Raji (cell line): ENCODE measurements around the gene STRIP2.

ENCODE experiments used
- POLR2A ChIP-seq: IDR thresholded peaks from 2 replicates; pipeline ENCODE4 v1.6.1; 2011; ENCODE audit warnings: low read depth, low read length, control low read depth; ENCODE audit not compliant: insufficient read depth

Gene STRIP2

DNA sequence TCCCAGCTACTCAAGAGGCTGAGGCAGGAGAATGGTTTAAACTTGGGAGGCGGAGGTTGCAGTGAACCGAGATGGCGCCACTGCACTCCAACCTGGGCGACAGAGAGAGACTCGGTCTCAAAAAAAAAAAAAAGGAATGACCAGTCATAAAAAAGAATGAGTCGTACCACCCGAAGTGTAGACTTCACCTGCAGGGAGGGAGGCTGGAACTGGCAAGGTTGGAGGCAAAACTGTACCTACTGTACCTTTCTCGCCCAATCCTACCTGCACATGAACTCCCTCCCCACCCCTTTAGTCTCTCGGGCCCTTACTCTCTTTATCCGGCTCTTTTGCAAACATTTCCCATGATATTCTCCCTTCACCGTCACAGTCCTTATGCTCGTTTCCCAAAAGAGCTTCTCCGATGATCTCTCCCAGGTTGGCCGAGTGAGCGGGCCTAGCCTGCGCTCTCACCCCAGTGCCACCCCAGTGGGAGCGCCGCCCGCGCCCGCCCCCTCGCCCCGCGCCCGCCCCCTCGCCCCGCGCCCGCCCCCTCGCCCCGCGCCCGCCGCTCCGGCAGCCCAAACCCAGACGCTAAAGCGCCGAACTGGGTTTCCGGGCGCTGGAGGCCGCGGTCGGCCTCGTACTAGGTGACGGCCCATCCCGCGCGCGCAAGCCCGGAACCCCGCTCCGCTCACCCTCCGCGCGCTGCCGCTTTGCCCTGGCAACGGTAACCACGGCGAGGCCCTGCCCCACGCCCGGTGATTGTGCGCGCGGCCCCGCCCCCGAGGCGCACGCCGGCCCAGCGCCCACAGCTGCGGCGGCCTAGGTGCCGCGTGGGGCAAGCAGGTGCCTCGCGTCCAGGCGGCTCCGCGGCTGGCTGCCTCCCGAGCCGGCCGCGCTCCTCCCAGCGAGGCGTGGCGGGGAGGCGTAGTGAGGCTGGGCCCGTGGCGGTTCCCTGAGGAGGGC lies 67.8 kb downstream of the STRIP2 start, which contains the start of gene SMKR1:
SMKR1 (plus strand) TSS at position 772 of the 948 bp plus-strand sequence. CDS start 294 bp downstream, outside the sequence.
- no peak for TF ChIP-seq POLR2A

DNA sequence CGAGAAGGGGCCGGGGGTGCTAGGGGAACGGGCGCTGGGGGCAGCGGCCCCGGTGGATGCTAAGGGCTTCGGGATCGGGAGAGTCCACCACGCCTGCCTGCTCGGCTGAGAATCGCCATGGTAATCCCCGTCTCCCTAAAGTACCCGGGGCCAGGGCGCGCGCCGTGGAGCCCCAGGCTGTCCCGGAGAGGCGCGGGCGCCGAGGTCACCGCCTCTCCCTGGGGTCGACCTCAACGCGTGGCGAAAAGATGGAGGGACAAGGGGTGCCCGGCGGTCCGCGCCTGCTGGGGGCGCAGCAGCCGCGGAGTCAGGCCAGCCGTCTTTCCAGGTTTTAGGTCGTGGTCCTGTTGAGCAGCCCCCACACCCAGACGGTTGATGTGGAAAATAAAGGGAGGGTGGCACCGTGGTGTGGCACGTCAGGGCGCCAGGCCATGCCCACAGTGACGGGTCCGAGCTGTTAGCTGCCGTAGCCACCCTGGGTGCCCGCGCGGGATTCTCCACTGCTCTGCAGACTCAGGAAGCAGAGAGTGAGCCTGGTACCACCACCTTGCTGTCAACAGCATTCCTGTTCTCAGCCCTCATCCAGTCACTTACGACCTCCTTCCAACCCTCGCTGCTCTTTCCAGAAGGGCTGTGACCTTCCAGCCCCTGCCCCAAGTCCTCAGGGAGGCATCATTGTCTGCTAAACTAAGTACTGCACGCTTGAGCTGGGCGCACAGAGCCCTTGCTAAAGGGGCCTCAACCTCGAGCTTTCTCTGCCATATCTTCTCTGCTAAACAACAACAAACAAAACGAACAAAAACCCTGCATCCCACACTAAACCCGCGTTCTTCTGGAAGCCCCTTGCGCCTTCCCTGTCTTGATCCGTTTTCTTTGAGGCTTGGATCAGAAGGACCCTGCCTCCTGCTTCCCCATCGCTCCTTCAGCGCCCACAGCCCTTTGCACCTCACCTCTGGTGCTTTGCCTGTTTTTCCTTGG lies 68.8 kb downstream of the STRIP2 start:
- TF ChIP-seq POLR2A = no peak

DNA sequence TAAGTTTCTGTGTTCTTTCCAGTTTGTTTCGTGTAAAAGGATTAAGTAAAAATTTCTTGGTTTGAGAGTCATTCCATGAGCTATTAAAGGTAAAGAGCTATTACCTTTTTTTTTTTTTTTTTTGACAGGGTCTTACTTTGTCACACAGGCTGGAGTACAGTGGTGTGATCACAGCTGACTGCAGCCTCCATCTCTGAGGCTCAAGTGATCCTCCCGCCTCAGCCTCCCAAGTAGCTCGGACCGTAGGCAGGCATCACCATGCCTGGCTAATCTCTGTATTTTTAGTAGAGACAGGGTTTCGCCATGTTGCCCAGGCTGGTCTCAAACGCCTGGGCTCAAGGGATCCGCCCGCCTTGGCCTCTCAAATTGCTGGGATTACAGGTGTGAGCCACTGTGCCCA lies 69.5 kb downstream of the STRIP2 start:
- TF ChIP-seq POLR2A = no peak

DNA sequence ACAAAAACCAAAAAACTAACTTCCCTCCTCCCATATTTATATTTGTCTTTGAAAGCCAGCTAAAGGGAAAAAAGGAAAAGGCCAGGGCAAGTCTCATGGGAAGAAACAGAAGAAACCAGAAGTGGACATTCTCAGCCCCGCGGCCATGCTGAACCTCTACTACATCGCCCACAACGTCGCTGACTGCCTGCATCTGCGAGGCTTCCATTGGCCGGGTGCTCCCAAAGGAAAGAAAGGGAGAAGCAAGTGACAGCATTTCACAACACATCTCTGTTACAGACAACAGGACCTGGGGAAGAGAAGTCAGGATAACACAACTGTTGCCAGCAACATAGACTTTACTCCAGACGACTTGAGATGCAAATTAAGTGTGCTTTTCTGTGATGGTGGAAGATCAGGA lies 78.0 kb downstream of the STRIP2 start:
- TF ChIP-seq POLR2A = no peak

DNA sequence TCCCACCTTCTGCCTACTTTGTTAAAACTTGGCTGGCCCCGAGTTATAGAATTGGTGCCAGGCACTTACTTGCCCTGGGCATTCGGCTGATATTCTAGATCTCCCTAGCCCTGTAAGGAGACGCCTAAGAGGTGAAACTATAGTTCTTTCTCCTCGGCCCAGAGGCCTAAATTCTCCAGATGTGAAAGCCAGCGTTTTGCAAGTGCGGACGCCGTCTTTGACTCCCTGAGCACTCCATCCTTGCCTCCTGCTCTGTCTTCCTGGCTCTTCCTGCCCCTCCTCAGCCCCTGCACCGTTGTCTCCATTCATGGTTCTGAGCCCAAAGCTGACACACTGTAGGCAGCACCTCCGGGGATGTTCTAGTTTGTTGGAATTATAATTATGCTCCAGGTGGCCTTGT lies 79.3 kb downstream of the STRIP2 start:
- no peak for TF ChIP-seq POLR2A

DNA sequence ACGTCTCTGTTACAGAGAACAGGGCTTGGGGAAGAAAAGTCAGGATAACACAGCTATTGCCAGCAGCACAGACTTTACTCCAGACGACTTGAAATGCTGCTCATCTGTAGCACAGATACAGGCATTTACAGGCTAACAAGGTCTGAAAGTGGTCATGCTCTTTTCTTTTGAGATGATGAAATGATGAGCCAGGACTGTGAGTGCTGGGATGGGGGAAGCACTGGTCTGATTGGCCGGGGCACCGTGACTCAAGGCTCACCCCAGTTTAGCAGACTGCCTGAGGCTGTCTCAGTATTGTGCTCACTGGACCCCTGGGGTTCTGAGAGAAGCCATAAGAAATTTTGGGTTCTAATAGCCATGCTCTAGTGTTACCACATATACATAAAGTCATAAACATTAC lies 80.5 kb downstream of the STRIP2 start:
- TF ChIP-seq POLR2A = no peak

DNA sequence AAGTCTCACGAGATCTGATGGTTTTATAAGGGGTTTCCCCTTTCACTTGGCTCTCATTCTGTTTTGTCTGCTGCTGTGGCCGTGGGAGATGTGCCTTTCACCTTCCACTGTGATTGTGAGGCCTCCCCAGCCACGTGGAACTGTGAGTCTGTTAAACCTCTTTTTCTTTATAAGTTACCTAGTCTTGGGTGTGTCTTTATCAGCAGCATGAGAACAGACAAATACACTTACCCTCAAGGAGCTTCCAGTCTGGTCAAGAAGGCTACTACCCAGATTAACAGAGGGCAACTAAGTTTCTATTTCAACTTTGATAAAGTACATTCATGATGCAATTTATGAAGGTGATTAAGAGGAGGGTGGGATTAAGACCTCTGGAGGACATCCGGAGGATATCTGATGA lies 81.1 kb downstream of the STRIP2 start:
- no peak for TF ChIP-seq POLR2A

DNA sequence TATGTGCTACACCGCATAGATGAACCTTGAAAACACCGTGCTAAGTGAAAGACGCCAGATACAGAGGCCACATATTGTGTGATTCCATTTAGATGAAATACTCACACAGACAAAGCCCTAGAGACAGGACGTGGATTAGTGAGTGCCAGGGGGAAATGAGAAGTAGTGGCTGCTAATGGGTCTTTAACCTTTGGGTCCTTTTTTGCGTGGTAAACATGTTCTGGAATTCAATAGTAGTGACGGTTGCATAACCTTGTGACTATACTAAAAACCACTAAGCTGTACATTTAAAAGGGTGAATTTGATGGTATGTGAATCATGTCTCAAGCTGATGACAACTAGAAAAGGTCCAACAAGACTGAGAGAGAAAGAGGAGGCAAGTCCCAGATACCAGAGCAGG lies 83.7 kb downstream of the STRIP2 start:
- TF ChIP-seq POLR2A = no peak

DNA sequence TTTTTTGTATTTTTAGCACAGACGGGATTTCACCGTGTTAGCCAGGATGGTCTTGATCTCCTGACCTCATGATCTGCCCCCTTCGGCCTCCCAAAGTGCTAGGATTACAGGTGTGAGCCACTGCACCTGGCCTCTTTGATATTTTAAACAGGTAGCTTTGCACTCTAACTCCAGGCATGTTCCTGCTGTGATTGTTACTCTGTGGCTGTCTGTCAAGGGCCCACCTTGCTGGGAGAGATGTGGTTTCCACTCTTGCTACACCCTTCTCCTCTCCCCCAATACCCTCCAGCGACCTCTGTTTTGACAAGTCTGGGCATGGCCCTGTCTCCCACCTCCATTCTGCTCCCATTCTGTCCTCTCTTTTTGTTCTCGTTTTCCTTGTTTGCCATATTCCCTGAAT lies 85.2 kb downstream of the STRIP2 start:
- TF ChIP-seq POLR2A = no peak

DNA sequence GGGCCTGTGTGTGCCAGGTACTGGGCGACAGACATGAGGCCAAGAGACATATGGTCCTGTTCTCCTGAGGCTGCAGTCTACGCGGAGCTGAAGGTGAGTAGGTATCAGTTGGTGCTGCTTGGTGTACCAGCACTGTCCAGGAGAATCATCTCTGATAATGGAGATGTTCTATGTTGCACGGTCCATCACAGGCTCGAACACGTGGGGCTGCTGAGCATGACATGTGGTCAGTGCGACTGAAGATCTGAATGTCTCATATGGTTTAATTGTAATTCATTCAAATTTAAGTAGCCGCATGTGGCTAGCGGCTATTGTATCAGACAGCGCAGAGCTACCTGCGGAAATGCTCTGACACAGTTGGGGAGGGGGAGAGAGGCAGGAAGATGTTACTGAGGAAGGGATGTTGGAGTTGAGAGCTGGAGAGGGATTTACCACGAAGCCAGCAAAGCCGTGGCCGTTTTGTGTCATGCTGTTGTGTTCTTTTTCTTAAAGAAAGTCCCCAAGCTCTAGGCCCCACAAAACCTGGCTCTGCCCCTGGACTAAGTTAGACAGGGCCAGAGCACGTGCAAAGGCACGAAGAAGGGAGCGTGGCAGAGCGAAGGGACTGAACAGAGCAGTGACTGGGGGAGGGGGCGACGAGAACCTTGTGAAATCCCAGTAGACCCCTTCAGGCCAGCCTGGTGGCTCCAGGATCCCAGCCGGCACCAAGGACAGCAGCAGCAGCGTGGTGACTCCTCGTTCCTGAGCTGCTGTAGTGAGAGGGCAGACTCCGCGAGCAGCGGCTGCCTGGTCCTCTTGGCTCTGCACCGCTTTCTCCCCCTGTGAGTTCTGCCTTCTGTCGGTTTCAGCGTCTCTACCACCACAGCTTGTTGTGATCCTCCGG lies 88.1 kb downstream of the STRIP2 start:
- TF ChIP-seq POLR2A = no peak

DNA sequence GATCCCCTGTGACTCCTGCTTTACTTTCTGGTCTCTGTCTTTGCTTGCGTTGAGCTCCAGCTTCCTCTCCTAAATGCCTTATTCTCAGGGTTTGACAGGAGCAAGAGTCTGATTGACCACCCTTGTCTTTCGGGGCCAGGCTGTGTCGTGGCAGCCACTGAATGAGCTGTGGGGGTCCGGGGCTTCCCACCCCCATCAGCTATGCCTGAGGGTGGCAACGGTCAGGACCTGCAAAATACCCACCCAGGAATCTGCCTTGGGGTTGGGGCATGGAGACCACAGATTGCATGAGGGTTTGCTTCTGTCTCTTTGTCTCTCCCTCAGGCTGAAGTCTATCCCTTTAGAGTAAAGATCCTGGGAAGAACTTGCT lies 88.7 kb downstream of the STRIP2 start:
- no peak for TF ChIP-seq POLR2A

DNA sequence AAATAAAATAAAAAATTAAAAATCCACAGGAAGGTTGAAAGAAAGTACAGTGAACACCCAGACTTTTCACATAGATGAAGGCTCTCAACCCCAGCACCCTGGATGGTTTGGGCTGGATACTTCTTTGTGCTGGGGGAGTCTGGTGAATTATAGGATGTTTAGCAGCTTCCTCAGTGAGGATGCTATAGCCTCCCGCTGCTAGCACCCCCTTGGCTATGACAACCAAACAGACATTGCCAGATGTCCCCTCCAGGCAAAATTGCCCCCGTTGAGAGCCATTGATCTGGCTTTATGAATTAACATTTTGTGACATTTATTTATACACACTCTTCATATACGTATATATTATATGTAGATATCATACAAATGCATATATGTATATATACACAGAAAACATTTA lies 89.7 kb downstream of the STRIP2 start:
- no peak for TF ChIP-seq POLR2A

DNA sequence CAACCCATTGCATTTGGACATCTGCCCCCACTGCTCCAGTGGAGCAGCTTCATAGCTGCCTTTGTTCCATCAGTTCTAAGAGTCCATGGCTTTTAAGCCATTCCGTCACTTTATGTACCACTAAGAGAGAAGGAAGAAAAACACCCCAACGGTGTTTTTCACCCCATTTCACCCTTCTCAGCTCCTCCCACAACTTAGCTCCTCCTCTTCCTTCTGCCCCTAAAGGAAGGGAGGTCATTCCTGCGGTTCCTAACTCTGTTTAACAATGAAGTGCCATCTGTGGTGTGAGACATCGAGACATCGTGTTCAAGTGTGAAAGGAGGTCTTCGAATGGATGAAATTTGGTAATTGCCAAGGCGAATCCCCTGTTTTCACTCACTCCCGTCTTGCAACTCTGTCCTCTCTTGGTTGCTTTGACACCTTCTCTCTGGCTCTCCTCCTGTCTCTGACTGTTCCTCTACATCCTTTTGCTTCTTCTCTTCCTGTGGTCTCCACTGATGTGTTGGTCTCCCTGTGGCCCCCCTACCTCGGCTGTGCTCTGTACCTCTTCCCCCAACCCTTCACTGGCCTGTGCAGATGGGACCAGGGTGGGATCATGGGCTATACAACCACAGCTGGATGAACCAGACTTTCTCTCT lies 91.1 kb downstream of the STRIP2 start:
- no peak for TF ChIP-seq POLR2A

DNA sequence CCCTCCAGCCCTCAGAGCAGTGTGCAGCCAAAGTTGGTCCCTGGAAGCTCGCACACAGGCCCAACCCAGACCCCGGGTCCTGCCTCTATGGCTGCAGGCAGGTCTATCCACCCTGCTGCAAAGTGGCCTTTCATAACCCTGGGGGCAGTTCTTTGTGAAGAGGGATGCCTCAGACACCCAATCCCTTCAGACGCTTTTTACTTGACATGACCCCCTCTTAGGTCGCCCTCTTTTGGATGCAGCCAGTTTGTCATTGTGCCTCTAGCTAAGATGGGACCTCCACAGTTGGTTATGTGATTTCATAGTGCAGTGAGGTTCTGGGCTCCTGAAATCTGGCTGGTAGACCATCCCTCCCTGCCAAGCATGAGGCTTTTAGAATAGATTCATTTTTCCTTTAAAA lies 95.4 kb downstream of the STRIP2 start:
- TF ChIP-seq POLR2A = no peak
